ENCODE results near the gene TTC7B. TPM values are rescaled to one million over a fixed set of nuclear protein-coding genes. Genes with fewer than 3 reads are reported as not detected.

TTC7B gene
- total RNA-seq, 3 donors from 2014 or later, result 5.0 to 6.0 (median 5.1) TPM

DNA sequence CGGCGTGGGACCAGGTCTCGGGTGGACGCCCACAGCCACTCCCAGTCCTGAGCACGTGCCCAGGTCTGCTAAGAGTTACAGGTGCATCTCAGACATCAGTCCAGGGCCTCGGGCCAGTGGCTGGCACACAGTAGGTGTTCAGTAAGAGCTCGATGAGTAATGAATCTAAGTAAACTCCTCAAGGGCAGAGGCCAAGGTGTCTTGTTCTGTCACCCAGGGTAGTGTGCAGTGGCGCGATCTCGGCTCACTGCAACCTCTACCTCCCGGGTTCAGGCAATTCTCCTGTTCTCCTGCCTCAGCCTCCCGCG lies 11.2 kb downstream of the TTC7B start:
- ATAC-seq (no peak), DNase-seq (no peak)
- no peaks in the 10 kb centered on the region for H3K27me3 Mint-ChIP-seq (ENCODE audit: low read depth)
- no peak overlapping the region for H3K4me3 Mint-ChIP-seq
- no peaks in the 10 kb centered on the region for H3K9me3 Mint-ChIP-seq
- H3K36me3 Mint-ChIP-seq (ENCODE audit: insufficient read depth), result no peaks in the 10 kb centered on the region
- peaks cover 6% of the 10 kb centered on the region for H3K4me1 Mint-ChIP-seq (ENCODE audit: low read depth)

DNA sequence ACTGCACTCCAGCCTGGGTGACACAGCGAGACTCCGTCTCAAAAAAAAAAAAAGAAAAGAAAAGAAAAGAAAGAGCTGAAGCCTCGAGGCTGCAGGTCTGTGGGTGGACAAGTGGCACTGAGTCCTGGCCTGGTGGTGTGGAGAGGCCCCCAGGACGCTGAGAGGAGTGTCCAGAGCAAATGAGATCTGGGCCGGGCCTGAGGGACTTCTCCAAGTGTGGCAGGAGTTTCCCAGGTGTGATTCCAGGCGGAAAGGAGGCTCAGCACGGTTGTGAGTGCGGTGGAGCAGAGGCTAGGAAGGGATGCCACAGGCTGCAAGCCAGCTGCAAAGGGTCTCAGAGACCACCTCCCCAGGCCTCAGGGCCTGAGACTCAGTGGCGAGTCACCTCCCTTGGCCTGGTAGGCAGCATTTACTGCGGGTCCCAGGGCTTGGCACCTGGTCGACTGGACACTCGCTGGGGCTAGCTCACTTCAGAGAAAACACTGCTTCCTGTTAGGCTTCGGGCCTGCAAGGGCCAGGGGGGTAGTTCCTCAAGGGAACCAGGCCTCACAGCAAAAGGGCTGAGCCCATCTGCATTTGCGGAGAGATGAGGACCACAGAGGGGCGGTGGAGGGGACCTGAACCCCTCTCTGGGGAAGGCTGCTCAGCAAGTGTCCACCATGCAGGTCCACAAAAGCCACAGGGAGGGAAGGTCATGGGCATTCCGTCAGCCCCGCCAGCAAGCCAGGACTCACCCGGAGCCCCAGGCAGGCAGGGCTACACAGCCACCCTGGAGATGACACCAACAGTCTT lies 11.7 kb downstream of the TTC7B start:
- DNase-seq (no peak), ATAC-seq (no peak)
- Mint-ChIP-seq H3K36me3 (ENCODE audit: insufficient read depth) (no peaks in the 10 kb centered on the region), H3K4me1 (ENCODE audit: low read depth) (peaks cover 6% of the 10 kb centered on the region), H3K9me3 (no peaks in the 10 kb centered on the region), H3K27me3 (ENCODE audit: low read depth) (no peaks in the 10 kb centered on the region), H3K4me3 (no peak overlapping the region)

DNA sequence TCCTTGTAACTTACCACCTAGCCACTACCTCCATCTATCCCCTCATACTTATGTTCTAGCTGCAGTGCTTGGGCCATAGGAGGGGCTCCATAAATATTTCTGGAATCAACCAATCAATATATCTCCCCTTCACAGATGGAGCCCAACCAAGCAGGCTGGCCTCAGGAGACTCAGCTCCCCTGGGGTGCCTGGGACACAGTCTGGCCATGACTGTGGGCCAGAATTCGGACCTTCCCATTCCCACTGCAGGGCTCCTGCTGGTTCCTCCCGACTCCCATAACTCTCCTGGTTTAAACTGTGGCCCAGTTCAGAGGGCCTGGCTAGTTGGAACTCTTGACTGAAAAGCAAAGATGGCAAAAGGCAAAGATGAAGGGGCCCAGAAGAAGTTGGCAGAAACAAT lies 13.0 kb downstream of the TTC7B start:
- H3K27me3 Mint-ChIP-seq (ENCODE audit: low read depth), result no peaks in the 10 kb centered on the region
- peaks cover 6% of the 10 kb centered on the region for H3K4me1 Mint-ChIP-seq (ENCODE audit: low read depth)
- H3K9me3 Mint-ChIP-seq, result no peaks in the 10 kb centered on the region
- ATAC-seq (no peak), DNase-seq (no peak)
- no peak overlapping the region for H3K4me3 Mint-ChIP-seq
- no peaks in the 10 kb centered on the region for H3K36me3 Mint-ChIP-seq (ENCODE audit: insufficient read depth)

DNA sequence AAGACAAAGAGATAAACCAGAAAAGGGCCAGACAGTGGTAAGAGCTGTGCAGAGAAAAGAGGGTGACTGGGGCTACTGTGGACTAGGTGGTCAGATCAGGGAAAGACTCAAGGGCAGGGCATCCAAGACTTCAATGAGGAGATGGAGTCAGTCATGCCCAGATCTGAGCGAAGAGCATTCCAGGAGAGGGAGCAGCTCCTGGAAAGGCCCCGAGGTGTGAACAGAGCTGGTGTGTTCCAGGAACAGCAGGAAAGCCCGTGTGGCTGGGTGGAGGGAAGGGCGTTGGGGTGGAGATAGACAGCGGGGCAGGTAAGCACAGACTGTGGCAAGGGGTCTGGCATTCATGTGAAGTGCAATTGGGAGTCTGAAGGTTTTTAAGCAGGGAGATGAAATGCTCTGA lies 16.8 kb downstream of the TTC7B start:
- H3K4me1 Mint-ChIP-seq (ENCODE audit: low read depth), result peaks cover 6% of the 10 kb centered on the region
- H3K4me3 Mint-ChIP-seq, result no peak overlapping the region
- DNase-seq (no peak), ATAC-seq (no peak)
- no peaks in the 10 kb centered on the region for H3K9me3 Mint-ChIP-seq
- no peaks in the 10 kb centered on the region for H3K27me3 Mint-ChIP-seq (ENCODE audit: low read depth)
- H3K36me3 Mint-ChIP-seq (ENCODE audit: insufficient read depth), result no peaks in the 10 kb centered on the region

DNA sequence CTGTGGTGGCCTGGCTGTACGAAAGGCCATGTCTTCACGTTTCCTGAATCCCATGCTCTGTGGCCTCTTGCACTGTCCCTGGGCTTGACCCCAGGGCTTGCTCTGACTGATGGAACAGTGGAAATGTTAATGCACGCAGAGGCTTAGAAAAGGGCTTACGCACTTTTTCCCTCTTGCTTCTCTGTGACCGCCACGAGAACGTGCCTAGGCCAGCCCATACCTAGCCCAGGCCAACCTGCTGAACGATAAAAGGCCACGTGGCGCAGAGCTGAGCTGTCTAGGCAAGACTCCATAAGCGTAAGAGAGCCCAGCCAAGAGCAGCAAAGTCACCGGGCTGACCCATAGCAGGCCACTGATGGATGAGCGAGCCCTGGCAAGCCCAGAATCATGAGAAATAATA lies 18.3 kb downstream of the TTC7B start:
- no peak for ATAC-seq
- H3K27me3 Mint-ChIP-seq (ENCODE audit: low read depth), result no peaks in the 10 kb centered on the region

DNA sequence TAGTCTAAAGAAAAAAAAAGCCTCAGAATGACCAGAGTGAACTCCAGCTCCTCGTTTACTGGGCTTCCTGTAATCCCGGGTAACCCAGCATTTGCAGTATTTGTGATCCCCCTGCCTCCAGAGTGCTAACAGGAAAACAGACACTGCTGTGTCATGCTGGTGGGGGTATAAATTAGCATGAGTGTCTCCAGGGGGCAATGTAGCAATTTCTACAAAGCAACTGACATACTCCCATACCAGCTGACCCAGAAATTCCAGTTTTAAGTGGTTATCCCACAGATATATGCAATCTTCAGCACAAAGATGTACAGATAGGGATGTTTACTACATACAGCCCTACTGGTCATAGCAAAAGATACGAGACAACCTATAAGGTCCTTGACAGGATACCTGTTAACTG lies 18.8 kb downstream of the TTC7B start:
- no peaks in the 10 kb centered on the region for H3K36me3 Mint-ChIP-seq (ENCODE audit: insufficient read depth)
- H3K27me3 Mint-ChIP-seq (ENCODE audit: low read depth), result no peaks in the 10 kb centered on the region
- ATAC-seq (no peak), DNase-seq (no peak)
- H3K9me3 Mint-ChIP-seq, result no peaks in the 10 kb centered on the region
- H3K4me1 Mint-ChIP-seq (ENCODE audit: low read depth), result peaks cover 6% of the 10 kb centered on the region
- no peak overlapping the region for H3K4me3 Mint-ChIP-seq

More for the DNA sequence above, 18.3 kb downstream of the TTC7B start:
- Mint-ChIP-seq H3K4me3 (no peak overlapping the region), H3K36me3 (ENCODE audit: insufficient read depth) (no peaks in the 10 kb centered on the region), H3K4me1 (ENCODE audit: low read depth) (peaks cover 6% of the 10 kb centered on the region), H3K9me3 (no peaks in the 10 kb centered on the region)
- DNase-seq, result no peak

DNA sequence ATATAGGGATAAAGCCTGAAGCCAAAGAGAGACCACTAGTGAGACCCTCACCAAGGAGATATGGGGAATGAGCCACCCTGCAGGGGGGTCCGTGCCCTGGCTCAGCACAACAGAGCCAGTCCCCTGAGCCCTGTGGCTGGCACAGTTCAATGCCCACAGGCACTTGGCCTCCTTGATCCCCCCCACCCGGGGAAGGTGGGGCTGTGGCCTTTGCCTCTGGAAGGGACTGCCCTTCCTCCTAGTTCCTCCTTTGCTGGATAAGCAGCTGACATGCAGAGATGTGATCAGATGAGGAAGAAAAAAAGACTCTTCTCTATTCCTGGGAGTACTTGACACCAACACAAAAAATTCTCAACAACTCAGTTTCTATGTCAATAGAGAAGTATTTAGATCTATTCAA lies 19.9 kb downstream of the TTC7B start:
- Mint-ChIP-seq H3K36me3 (ENCODE audit: insufficient read depth) (no peaks in the 10 kb centered on the region), H3K4me3 (no peak overlapping the region), H3K27me3 (ENCODE audit: low read depth) (no peaks in the 10 kb centered on the region), H3K9me3 (no peaks in the 10 kb centered on the region), H3K4me1 (ENCODE audit: low read depth) (peaks cover 3% of the 10 kb centered on the region)
- DNase-seq (no peak), ATAC-seq (no peak)

DNA sequence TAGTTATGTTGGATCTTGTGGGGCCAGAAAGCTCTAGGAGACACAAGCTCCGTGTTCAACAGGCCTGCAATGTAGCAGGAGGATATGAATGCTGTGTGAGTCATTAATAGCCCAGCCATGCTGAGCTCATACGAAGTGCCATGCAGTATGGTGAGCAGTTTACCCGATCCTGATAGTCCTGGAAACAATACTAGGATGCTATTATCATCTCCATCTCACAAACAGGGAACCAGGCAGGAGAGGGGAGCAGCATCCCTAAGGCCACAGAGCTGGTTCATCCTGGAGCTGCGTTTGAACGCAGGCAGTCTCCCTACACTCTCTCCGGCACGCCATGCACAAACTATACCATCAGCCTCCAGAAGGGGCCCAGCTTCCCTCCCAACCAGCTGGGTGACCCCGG lies 20.5 kb downstream of the TTC7B start:
- H3K4me3 Mint-ChIP-seq, result no peak overlapping the region
- H3K27me3 Mint-ChIP-seq (ENCODE audit: low read depth), result no peaks in the 10 kb centered on the region
- DNase-seq (no peak), ATAC-seq (no peak)
- no peaks in the 10 kb centered on the region for H3K36me3 Mint-ChIP-seq (ENCODE audit: insufficient read depth)
- no peaks in the 10 kb centered on the region for H3K4me1 Mint-ChIP-seq (ENCODE audit: low read depth)
- H3K9me3 Mint-ChIP-seq, result no peaks in the 10 kb centered on the region

DNA sequence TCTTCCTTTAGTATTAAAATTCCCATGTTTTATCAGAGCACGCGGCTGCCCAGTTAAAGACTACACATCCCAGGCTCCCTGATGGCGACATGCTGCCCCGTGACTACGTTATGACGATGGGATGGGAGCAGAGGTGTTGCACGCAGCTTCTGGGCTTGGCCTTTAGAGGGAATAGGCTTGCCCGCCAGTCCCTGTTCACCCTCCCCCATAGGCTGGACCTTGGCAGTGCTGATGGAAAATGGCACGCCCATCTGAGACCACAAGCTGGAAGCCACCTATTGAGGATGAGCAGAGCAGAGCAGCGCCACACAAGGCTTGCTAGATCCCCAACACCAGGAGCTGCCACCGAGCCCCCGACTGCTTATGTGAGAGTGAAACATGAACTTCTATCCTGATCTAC lies 24.7 kb downstream of the TTC7B start:
- no peak for DNase-seq
- no peaks in the 10 kb centered on the region for H3K27me3 Mint-ChIP-seq (ENCODE audit: low read depth)
- H3K9me3 Mint-ChIP-seq, result no peaks in the 10 kb centered on the region
- no peaks in the 10 kb centered on the region for H3K4me1 Mint-ChIP-seq (ENCODE audit: low read depth)
- H3K4me3 Mint-ChIP-seq, result no peak overlapping the region
- H3K36me3 Mint-ChIP-seq (ENCODE audit: insufficient read depth), result no peaks in the 10 kb centered on the region
- no peak for ATAC-seq

DNA sequence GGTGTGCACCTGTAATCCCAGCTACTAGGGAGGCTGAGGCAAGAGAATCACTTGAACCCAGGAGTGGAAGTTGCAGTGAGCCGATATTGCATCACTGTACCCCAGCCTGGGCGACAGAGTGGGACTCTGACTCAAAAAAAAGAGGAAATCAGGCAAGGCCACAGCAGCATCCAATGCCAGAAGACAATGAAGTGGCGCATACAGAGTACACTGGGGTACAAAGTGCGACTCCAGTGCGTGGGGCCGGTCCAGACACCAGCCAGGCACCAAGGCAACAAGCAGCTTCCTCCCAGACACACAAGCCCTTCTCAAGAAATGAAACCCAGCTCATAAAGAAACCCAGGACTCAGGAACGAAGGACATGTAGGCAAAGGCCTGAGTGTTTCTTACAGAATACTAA lies 28.2 kb downstream of the TTC7B start:
- Mint-ChIP-seq H3K36me3 (ENCODE audit: insufficient read depth) (no peaks in the 10 kb centered on the region), H3K9me3 (no peaks in the 10 kb centered on the region), H3K27me3 (ENCODE audit: low read depth) (no peaks in the 10 kb centered on the region), H3K4me1 (ENCODE audit: low read depth) (no peaks in the 10 kb centered on the region), H3K4me3 (no peak overlapping the region)
- DNase-seq (no peak), ATAC-seq (no peak)

DNA sequence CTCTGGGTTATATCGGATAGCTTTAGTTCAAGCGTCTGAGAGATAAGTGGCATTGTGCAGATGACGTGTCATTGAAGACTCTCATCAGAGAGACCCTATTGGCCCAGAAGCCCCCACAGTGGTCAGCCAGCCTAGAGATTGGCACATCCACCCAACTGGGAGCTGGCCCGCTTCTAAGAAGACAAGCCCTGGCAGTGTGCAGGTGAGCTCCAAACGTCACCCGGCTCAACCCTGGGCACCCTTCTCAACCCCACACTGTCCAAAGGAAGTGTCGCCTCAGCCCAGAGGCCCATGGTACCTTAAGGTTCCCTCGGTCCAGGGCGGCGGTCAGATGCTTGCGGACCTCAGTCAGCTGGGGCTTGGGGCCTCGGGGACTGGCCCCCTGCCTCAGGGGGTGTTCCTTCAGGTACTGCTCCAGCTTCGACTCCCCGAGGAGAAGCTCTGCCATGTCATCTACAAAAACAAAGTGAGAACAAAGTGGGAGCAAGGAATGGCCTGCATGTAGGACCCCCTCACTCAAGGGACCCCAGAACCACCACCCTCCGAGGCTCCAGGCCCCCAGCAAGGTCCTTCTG lies 30.3 kb downstream of the TTC7B start:
- Mint-ChIP-seq H3K36me3 (ENCODE audit: insufficient read depth) (no peaks in the 10 kb centered on the region), H3K9me3 (no peaks in the 10 kb centered on the region), H3K4me3 (no peak overlapping the region), H3K27me3 (ENCODE audit: low read depth) (no peaks in the 10 kb centered on the region), H3K4me1 (ENCODE audit: low read depth) (no peaks in the 10 kb centered on the region)
- no peak for ATAC-seq
- DNase-seq, result no peak

DNA sequence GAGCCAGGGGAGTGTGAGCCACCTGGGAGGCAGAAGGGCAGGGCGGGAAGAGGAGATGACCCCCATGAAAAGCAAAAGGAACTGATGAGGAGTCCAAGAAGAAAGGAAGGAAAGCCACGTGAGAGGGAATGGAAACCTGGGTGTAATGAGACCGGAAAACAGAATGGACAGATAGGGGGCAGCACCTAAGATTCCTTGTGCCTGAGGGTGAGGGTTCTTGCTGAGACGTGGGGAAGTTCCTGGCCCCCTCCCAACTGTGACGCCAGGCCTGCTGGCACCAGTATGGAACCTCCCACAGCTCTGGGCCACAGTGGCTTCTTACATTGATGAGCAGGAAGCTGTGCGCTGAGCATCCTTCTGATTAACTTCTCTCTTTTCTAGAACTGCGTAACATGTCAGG lies 30.8 kb downstream of the TTC7B start:
- Mint-ChIP-seq H3K27me3 (ENCODE audit: low read depth) (no peaks in the 10 kb centered on the region), H3K36me3 (ENCODE audit: insufficient read depth) (no peaks in the 10 kb centered on the region), H3K4me3 (no peak overlapping the region), H3K4me1 (ENCODE audit: low read depth) (no peaks in the 10 kb centered on the region), H3K9me3 (no peaks in the 10 kb centered on the region)
- DNase-seq, result no peak
- ATAC-seq, result no peak

DNA sequence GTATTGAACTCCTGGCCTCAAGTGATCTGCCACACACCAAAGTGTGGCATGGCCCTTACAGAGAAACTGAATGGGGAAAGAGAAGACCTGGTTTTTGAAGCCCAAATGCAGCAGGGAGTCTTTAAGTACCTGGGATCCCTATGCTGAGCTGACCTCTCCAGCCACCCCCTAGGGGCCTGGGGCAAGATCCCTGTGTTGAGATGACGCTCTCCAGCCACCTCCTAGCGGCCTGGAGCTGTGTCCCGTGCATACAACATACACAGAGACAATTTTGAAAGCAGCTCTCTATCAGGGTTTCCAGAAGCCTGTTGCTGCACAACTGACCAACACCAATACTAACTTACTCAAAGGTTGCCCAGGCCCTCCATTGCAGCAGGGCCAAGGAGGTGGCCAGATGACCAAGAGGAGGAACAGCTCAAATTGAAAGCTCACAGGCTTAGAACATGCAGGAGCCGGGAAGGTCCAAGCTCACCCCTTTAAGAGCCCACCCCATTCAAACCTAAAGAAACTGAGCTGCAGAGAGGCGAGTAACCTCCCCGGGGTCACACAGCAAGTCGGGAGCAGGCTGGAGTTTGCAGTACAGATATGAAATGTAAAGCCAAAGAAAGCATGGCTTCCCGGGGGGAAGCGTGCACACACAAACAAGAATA lies 31.5 kb downstream of the TTC7B start:
- H3K4me3 Mint-ChIP-seq, result no peak overlapping the region
- no peaks in the 10 kb centered on the region for H3K9me3 Mint-ChIP-seq
- DNase-seq, result no peak
- H3K27me3 Mint-ChIP-seq (ENCODE audit: low read depth), result no peaks in the 10 kb centered on the region
- H3K4me1 Mint-ChIP-seq (ENCODE audit: low read depth), result no peaks in the 10 kb centered on the region
- H3K36me3 Mint-ChIP-seq (ENCODE audit: insufficient read depth), result no peaks in the 10 kb centered on the region
- no peak for ATAC-seq

DNA sequence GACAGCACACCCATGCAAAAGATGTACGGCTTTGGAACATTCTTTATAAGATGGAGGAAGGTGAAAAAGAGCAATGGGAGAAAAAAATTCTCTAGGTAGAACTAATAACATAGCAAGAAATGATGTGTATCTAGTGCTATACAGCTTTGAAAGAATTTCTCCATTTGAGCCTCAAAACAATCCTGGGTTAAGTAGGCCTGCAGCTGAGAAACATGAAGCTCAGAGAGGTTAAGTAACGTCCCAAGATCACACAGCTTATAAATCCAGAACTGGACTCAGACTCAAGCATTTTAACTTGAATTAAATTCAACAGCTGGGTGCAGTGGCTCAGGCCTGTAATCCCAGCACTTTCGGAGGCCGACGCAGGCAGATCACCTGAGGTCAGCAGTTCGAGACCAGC lies 32.9 kb downstream of the TTC7B start:
- Mint-ChIP-seq H3K27me3 (ENCODE audit: low read depth) (no peaks in the 10 kb centered on the region), H3K4me1 (ENCODE audit: low read depth) (no peaks in the 10 kb centered on the region)
- ATAC-seq, result no peak

DNA sequence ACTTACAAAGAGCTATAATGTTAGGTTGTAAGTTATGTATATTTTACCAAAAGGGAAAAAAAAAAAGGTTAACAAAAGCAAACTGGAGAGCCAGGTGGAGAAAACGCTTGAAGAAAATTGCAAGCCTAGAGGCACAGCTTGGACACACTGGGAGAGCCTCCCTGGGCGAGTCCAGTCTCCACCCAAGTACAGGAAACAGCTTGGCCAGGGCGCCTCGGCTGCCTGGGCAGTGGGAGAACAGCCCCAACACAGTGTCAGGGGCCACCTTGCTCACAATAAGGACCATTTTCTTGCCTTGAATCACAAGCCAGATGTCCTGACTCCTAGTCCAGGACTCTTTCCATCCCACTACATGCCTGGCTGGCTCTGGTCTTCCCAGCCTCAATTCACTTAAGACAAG lies 33.3 kb downstream of the TTC7B start:
- no peaks in the 10 kb centered on the region for H3K36me3 Mint-ChIP-seq (ENCODE audit: insufficient read depth)
- no peaks in the 10 kb centered on the region for H3K9me3 Mint-ChIP-seq
- DNase-seq (no peak), ATAC-seq (no peak)
- no peaks in the 10 kb centered on the region for H3K27me3 Mint-ChIP-seq (ENCODE audit: low read depth)
- H3K4me3 Mint-ChIP-seq, result no peak overlapping the region
- H3K4me1 Mint-ChIP-seq (ENCODE audit: low read depth), result no peaks in the 10 kb centered on the region

More for the DNA sequence above, 32.9 kb downstream of the TTC7B start:
- H3K36me3 Mint-ChIP-seq (ENCODE audit: insufficient read depth), result no peaks in the 10 kb centered on the region
- H3K9me3 Mint-ChIP-seq, result no peaks in the 10 kb centered on the region
- no peak for DNase-seq
- H3K4me3 Mint-ChIP-seq, result no peak overlapping the region
